ENCODE measurements around the gene WDR7. TPM values are rescaled to one million over a fixed set of nuclear protein-coding genes. Genes with fewer than 3 reads are reported as not detected.

The WDR7 gene
- polyA plus RNA-seq (2013, experiment 1 of 2): 10.4 TPM
- 9.8 TPM for polyA plus RNA-seq (2013, experiment 2 of 2)

DNA sequence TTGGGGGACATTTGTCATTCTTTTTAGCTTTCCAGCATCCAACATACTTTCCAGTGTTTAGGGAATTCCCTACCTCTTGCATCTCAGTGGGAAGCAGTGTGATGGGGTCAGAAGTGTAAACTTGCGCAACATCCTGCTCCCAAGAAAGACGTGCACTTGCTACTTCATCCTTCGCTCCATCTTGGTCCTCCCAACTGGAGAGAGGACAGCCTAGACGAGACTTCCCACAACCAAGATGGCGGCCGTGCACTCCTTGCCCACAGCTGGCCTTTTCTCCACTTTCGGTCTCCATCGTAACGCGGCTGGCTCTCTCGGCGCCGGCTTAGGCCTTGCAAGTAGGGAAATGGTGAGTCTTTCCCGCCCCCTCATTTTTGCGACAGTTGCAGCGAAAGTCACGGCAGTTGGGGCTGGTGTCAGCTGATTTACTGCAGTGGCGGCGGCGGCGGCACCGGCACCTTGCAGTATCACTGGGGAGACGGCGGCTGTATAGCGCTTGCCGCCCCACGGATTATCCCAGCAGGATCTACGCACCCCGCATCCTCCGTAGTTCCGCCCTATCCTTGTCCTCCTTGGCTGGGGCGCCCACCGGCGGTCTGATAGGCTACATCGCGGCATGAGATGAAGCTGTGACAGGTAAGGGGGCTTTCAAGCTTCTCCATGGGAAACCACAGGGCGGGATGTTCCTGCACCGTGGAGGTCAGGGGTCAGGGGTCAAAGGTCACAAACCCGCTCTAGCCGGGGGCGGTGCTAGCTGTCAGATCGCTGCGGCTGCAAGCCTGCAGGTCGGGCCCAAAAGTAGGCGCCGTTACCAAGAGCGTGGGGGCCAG is at the start of gene WDR7:
Gene WDR7, plus strand, starts transcription at position 416 of the 827 bp plus-strand sequence. CDS start 21,157 bp downstream, outside the sequence.
- Histone ChIP-seq H3K4me1 (ENCODE audit: control insufficient read depth, low read depth, low read length) (peaks cover 4% of the 10 kb centered on the region), H3K23ac (ENCODE audit: low read length) (no peak within 1 kb of the TSS), H3K79me2 (ENCODE audit: control insufficient read depth, insufficient read depth, low read length) (peaks cover 7% of the 10 kb centered on the region), H3K27me3 (ENCODE audit: insufficient read depth, low read length, poor library complexity) (no peaks in the 10 kb centered on the region), H4K8ac (ENCODE audit: low read depth, low read length) (no peak within 1 kb of the TSS), H3K4ac (ENCODE audit: low read depth, low read length) (no peak within 1 kb of the TSS), H2BK15ac (replicated peaks; ENCODE audit: low read depth) (no peak within 1 kb of the TSS), H4K5ac (ENCODE audit: low read length) (no peak within 1 kb of the TSS), H3K4me3 (ENCODE audit: low read length) (peak within 1 kb of the TSS; percentile 94), H2BK120ac (ENCODE audit: low read depth, low read length) (no peak within 1 kb of the TSS), H3K9ac (ENCODE audit: low read length) (peak within 1 kb of the TSS; percentile 81), H3K56ac (ENCODE audit: low read length) (peak within 1 kb of the TSS; percentile 95), H3K4me2 (ENCODE audit: low read length) (peak within 1 kb of the TSS; percentile 92), H3K36me3 (ENCODE audit: control insufficient read depth, insufficient read depth, low read length) (no peaks in the 10 kb centered on the region), H2BK5ac (ENCODE audit: low read length) (no peak within 1 kb of the TSS), H3K27ac (ENCODE audit: low read depth, low read length) (peak within 1 kb of the TSS; percentile 32), H3K18ac (ENCODE audit: low read length) (no peak within 1 kb of the TSS), H3K79me1 (ENCODE audit: low read length) (peaks cover 6% of the 10 kb centered on the region), H2AK5ac (ENCODE audit: low read length) (no peak within 1 kb of the TSS)
- WGBS (ENCODE audit: extremely low coverage, insufficient coverage, low lambda C conversion rate): no CpG with 5 or more reads among the region's 47 CpGs
- peak; percentile 99 for DNase-seq

- Histone ChIP-seq H3K4me3 (ENCODE audit: low read length) (no peak overlapping the region), H2BK5ac (ENCODE audit: low read length) (no peak overlapping the region), H3K27ac (ENCODE audit: low read depth, low read length) (no peak overlapping the region), H3K9ac (ENCODE audit: low read length) (no peak overlapping the region), H3K36me3 (ENCODE audit: control insufficient read depth, insufficient read depth, low read length) (no peaks in the 10 kb centered on the region), H4K5ac (ENCODE audit: low read length) (no peak overlapping the region), H3K4me2 (ENCODE audit: low read length) (no peak overlapping the region), H3K79me2 (ENCODE audit: control insufficient read depth, insufficient read depth, low read length) (no peaks in the 10 kb centered on the region), H3K4ac (ENCODE audit: low read depth, low read length) (no peak overlapping the region), H3K79me1 (ENCODE audit: low read length) (no peaks in the 10 kb centered on the region), H2AK5ac (ENCODE audit: low read length) (no peak overlapping the region), H2BK120ac (ENCODE audit: low read depth, low read length) (no peak overlapping the region), H4K8ac (ENCODE audit: low read depth, low read length) (no peak overlapping the region), H3K23ac (ENCODE audit: low read length) (no peak overlapping the region), H3K4me1 (ENCODE audit: control insufficient read depth, low read depth, low read length) (no peaks in the 10 kb centered on the region), H3K56ac (ENCODE audit: low read length) (no peak overlapping the region), H2BK15ac (replicated peaks; ENCODE audit: low read depth) (no peak overlapping the region), H3K18ac (ENCODE audit: low read length) (no peak overlapping the region), H3K27me3 (ENCODE audit: insufficient read depth, low read length, poor library complexity) (no peaks in the 10 kb centered on the region)
- no CpG with 5 or more reads among the region's 2 CpGs for WGBS (ENCODE audit: extremely low coverage, insufficient coverage, low lambda C conversion rate)
- DNase-seq: no peak
Observed at GRCh38 chr18:56606618-56607017, 44.5 kb upstream of the WDR7 start.

DNA sequence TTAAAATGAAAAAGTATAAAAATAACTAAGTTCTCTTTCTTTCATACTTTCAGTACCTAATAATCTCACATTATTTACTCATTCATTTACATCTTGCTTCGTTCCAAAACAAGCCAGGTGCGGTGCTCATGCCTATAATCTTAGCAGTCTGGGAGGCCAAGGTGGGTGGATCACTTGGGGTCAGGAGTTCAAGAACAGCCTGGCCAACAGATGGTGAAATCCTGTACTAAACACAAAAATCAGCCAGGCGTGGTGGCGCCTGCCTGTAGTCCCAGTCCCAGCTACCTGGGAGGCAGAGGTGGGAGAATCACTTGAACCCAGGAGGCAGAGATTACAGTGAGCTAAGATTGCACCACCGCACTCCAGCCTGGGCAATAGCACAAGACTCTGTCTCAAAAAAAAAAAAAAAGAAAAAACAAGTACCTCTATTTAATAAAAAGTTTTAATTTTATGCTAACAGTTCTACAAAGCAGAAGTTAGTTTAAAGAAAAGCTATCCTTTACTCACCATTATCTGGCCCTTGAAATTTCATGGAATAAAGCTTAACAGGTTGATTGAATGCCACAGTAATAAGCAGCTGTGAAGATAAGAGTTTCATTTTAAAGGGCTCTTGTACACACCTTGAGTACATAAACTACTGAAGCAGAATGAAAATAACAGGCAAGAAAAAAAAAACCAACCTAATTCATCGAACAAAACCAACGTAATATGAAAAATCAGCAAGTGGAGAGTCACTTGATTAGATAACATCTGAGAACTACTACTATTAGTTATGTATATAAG is 35.2 kb upstream of the WDR7 start:
- H4K8ac ChIP-seq (ENCODE audit: low read depth, low read length): no peak overlapping the region
- H4K5ac ChIP-seq (ENCODE audit: low read length): no peak overlapping the region
- H3K36me3 ChIP-seq (ENCODE audit: control insufficient read depth, insufficient read depth, low read length): peaks cover 2% of the 10 kb centered on the region
- no peak overlapping the region for H3K56ac ChIP-seq (ENCODE audit: low read length)
- H3K4me2 ChIP-seq (ENCODE audit: low read length): no peak overlapping the region
- H2BK15ac ChIP-seq (replicated peaks; ENCODE audit: low read depth): no peak overlapping the region
- WGBS (ENCODE audit: extremely low coverage, insufficient coverage, low lambda C conversion rate): 100% methylated on average over 1 of the region's 7 CpGs
- H2BK120ac ChIP-seq (ENCODE audit: low read depth, low read length): no peak overlapping the region
- no peaks in the 10 kb centered on the region for H3K79me1 ChIP-seq (ENCODE audit: low read length)
- no peak for DNase-seq
- H2BK5ac ChIP-seq (ENCODE audit: low read length): no peak overlapping the region
- no peaks in the 10 kb centered on the region for H3K4me1 ChIP-seq (ENCODE audit: control insufficient read depth, low read depth, low read length)
- no peaks in the 10 kb centered on the region for H3K27me3 ChIP-seq (ENCODE audit: insufficient read depth, low read length, poor library complexity)
- no peak overlapping the region for H3K18ac ChIP-seq (ENCODE audit: low read length)
- H3K27ac ChIP-seq (ENCODE audit: low read depth, low read length): no peak overlapping the region
- no peak overlapping the region for H3K4ac ChIP-seq (ENCODE audit: low read depth, low read length)
- no peaks in the 10 kb centered on the region for H3K79me2 ChIP-seq (ENCODE audit: control insufficient read depth, insufficient read depth, low read length)
- no peak overlapping the region for H3K23ac ChIP-seq (ENCODE audit: low read length)
- H3K9ac ChIP-seq (ENCODE audit: low read length): no peak overlapping the region
- no peak overlapping the region for H3K4me3 ChIP-seq (ENCODE audit: low read length)
- no peak overlapping the region for H2AK5ac ChIP-seq (ENCODE audit: low read length)

DNA sequence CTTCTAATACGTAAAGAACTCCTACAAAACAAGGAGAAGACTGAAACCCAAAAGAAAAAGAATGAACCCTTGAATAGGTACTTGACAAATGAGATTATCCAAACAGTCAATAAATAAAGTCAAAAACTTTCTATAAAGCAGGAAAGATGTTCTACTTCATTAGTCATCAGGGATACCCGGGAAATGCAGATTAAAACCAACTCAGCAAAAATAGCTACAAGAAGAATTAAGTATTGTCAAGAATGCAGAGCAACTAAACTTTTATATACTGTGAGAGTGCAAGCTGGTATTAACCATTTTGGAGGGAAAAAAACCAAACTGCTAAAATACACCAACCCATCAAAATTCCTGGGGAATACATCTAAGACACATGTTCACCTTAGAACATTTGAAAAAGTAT is 23.2 kb upstream of the WDR7 start:
- Histone ChIP-seq H2BK5ac (ENCODE audit: low read length) (no peak overlapping the region), H3K36me3 (ENCODE audit: control insufficient read depth, insufficient read depth, low read length) (no peaks in the 10 kb centered on the region)
- no CpG with 5 or more reads among the region's 2 CpGs for WGBS (ENCODE audit: extremely low coverage, insufficient coverage, low lambda C conversion rate)

GRCh38 chr18:56632070-56633022 is 18.8 kb upstream of the WDR7 start:
- Histone ChIP-seq H3K27me3 (ENCODE audit: insufficient read depth, low read length, poor library complexity) (no peaks in the 10 kb centered on the region), H3K23ac (ENCODE audit: low read length) (no peak overlapping the region), H3K79me2 (ENCODE audit: control insufficient read depth, insufficient read depth, low read length) (peaks cover 66% of the 10 kb centered on the region), H3K4me3 (ENCODE audit: low read length) (no peak overlapping the region), H3K4me2 (ENCODE audit: low read length) (no peak overlapping the region), H4K5ac (ENCODE audit: low read length) (no peak overlapping the region), H2BK15ac (replicated peaks; ENCODE audit: low read depth) (no peak overlapping the region), H2AK5ac (ENCODE audit: low read length) (no peak overlapping the region), H3K79me1 (ENCODE audit: low read length) (peaks cover 2% of the 10 kb centered on the region), H3K27ac (ENCODE audit: low read depth, low read length) (no peak overlapping the region), H3K36me3 (ENCODE audit: control insufficient read depth, insufficient read depth, low read length) (no peaks in the 10 kb centered on the region), H3K18ac (ENCODE audit: low read length) (no peak overlapping the region), H2BK5ac (ENCODE audit: low read length) (no peak overlapping the region), H3K9ac (ENCODE audit: low read length) (no peak overlapping the region), H3K4ac (ENCODE audit: low read depth, low read length) (no peak overlapping the region), H3K56ac (ENCODE audit: low read length) (no peak overlapping the region), H3K4me1 (ENCODE audit: control insufficient read depth, low read depth, low read length) (no peaks in the 10 kb centered on the region), H2BK120ac (ENCODE audit: low read depth, low read length) (no peak overlapping the region), H4K8ac (ENCODE audit: low read depth, low read length) (no peak overlapping the region)
- no peak for DNase-seq
- no CpG with 5 or more reads among the region's 7 CpGs for WGBS (ENCODE audit: extremely low coverage, insufficient coverage, low lambda C conversion rate)

More for the DNA sequence above, 23.2 kb upstream of the WDR7 start:
- Histone ChIP-seq H3K18ac (ENCODE audit: low read length) (no peak overlapping the region), H3K4me3 (ENCODE audit: low read length) (no peak overlapping the region), H3K56ac (ENCODE audit: low read length) (no peak overlapping the region), H2AK5ac (ENCODE audit: low read length) (no peak overlapping the region), H3K4me2 (ENCODE audit: low read length) (no peak overlapping the region), H3K27me3 (ENCODE audit: insufficient read depth, low read length, poor library complexity) (no peaks in the 10 kb centered on the region), H3K9ac (ENCODE audit: low read length) (no peak overlapping the region), H2BK15ac (replicated peaks; ENCODE audit: low read depth) (no peak overlapping the region), H3K4ac (ENCODE audit: low read depth, low read length) (no peak overlapping the region), H3K23ac (ENCODE audit: low read length) (no peak overlapping the region), H3K79me1 (ENCODE audit: low read length) (no peaks in the 10 kb centered on the region), H3K79me2 (ENCODE audit: control insufficient read depth, insufficient read depth, low read length) (peaks cover 39% of the 10 kb centered on the region), H3K4me1 (ENCODE audit: control insufficient read depth, low read depth, low read length) (no peaks in the 10 kb centered on the region), H4K5ac (ENCODE audit: low read length) (no peak overlapping the region), H3K27ac (ENCODE audit: low read depth, low read length) (no peak overlapping the region), H4K8ac (ENCODE audit: low read depth, low read length) (no peak overlapping the region), H2BK120ac (ENCODE audit: low read depth, low read length) (no peak overlapping the region)
- DNase-seq: no peak

Data from mesendoderm (in vitro differentiated cells).